ENCODE data around the gene ACTL7A.

The ACTL7A gene

GRCh38 chr9:108850293-108850897 is 11.7 kb upstream of the ACTL7A start:
- TF ChIP-seq CTCF (IDR thresholded peaks at IDR 0.05) = peak; percentile 35
- no peak for TF ChIP-seq ZFX (IDR thresholded peaks at IDR 0.05; ENCODE audit: borderline replicate concordance)

DNA sequence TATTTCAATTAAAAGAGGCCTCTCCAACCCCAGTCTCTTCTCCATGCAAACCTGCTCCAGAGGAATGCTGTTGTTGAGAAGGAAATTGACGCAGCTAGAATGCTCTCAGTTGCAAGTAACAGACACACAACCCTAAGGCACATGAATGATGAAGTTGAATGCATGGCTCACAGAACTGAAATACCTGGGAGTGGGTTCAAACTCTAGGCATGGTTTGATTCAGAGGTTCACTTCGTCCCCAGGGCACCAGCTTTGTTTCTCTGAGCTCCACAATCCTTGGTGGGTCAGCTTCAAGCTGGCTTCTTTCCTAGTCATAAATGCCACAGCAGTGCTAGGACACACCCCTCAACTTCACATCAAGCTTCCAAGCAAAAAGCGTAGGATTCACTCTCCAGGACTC is 10.9 kb upstream of the ACTL7A start:
- no peak overlapping the region for H3K27ac ChIP-seq
- no peak for TF ChIP-seq CTCF (IDR thresholded peaks at IDR 0.05)
- no peak for TF ChIP-seq ZFX (IDR thresholded peaks at IDR 0.05; ENCODE audit: borderline replicate concordance)

More at GRCh38 chr9:108850293-108850897, 11.7 kb upstream of the ACTL7A start:
- no peak overlapping the region for H3K27ac ChIP-seq

- TF ChIP-seq ZFX (IDR thresholded peaks at IDR 0.05; ENCODE audit: borderline replicate concordance) = no peak
- TF ChIP-seq CTCF (IDR thresholded peaks at IDR 0.05) = no peak
- H3K27ac ChIP-seq = no peak overlapping the region
Observed at GRCh38 chr9:108852079-108852478, 10.0 kb upstream of the ACTL7A start.

- no peak overlapping the region for H3K27ac ChIP-seq
- TF ChIP-seq ZFX (IDR thresholded peaks at IDR 0.05; ENCODE audit: borderline replicate concordance) (no peak), CTCF (IDR thresholded peaks at IDR 0.05) (no peak)
Observed at GRCh38 chr9:108854094-108854493, 8.0 kb upstream of the ACTL7A start.

GRCh38 chr9:108854641-108855528 is 7.2 kb upstream of the ACTL7A start:
- H3K27ac ChIP-seq = no peak overlapping the region
- no peak for TF ChIP-seq ZFX (IDR thresholded peaks at IDR 0.05; ENCODE audit: borderline replicate concordance)
- TF ChIP-seq CTCF (IDR thresholded peaks at IDR 0.05) = no peak

DNA sequence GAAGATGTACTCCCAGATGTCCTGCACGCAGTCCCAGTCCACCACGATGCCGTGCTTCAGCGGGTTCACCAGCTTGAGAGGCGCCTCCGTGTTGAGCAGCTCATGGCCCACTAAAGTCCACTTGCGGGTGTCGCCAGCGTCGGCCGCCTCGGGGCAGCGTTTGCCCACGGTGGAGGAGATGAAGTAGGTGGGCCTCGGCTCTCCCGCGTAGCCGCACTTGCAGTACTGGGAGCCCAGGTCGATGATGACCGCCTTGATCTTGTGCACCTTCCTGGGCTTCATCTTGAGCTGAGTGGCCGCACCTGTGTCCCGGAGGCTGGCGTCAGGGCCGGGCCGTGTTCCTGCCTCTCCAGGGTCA is 6.6 kb upstream of the ACTL7A start:
- TF ChIP-seq ZFX (IDR thresholded peaks at IDR 0.05; ENCODE audit: borderline replicate concordance) (no peak), CTCF (IDR thresholded peaks at IDR 0.05) (no peak)
- H3K27ac ChIP-seq = no peak overlapping the region

DNA sequence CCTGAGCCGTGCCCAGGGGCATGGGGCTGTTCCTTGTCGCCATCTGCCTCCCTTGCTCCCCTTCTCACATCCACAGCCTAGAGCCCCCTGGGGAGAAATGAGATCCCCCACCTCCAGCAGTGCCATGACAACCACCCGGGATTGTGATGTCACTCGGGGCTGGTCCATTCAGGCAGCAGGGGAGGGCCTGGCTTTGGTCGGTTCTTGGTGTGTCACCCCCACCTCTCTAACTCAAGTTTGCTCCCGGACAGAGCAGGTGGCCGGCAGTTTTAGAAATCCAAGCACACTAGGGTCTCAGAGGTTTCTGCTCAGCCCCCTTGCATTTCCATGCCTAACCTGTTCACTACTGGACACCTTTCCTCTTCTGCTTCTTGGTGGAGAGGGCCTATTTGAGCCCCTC is 6.2 kb upstream of the ACTL7A start, which contains the start of gene ACTL7B:
Gene ACTL7B (minus strand): TSS at position 99 of the 400 bp plus-strand sequence. CDS start 56 bp downstream, at position 43.
- TF ChIP-seq ZFX (IDR thresholded peaks at IDR 0.05; ENCODE audit: borderline replicate concordance) = no peak
- no peak for TF ChIP-seq CTCF (IDR thresholded peaks at IDR 0.05)
- H3K27ac ChIP-seq = no peak within 1 kb of the TSS
